ENCODE data around the gene PRKCE. TPM values are rescaled to one million over a fixed set of nuclear protein-coding genes. Genes with fewer than 3 reads are reported as not detected.

Gene PRKCE
- total and polyA plus RNA-seq, 2 of the 8 experiments (the other 6 are each of a cell fraction or from before 2014, with no cell fraction given): 0.54 to 2.1 TPM

- no peak overlapping the region for H2BK12ac ChIP-seq (ENCODE audit: low read depth, low read length)
- no peak overlapping the region for H2AFZ ChIP-seq (ENCODE audit: low read length)
- no peak overlapping the region for H3K4me3 ChIP-seq (ENCODE audit: extremely low read depth in 1 of 4, insufficient read depth in 2 of 4, low read depth in 3 of 4, low read length in 4 of 4)
- H3K4me1 ChIP-seq (replicated peaks in 1 of 4; ENCODE audit: control insufficient read depth in 3 of 4, insufficient read depth in 4 of 4, low read length in 3 of 4): no peaks in the 10 kb centered on the region
- no peaks in the 10 kb centered on the region for H3K36me3 ChIP-seq (ENCODE audit: control insufficient read depth in 2 of 4, insufficient read depth in 4 of 4, low read length in 3 of 4)
- no peak overlapping the region for H2BK20ac ChIP-seq (ENCODE audit: low read length)
- H4K20me1 ChIP-seq (replicated peaks in 1 of 2; ENCODE audit: control insufficient read depth in 1 of 2, insufficient read depth in 2 of 2, low read length in 2 of 2): no peaks in the 10 kb centered on the region
- H3K79me1 ChIP-seq (ENCODE audit: low read depth, low read length): no peaks in the 10 kb centered on the region
- no peak overlapping the region for H4K5ac ChIP-seq (ENCODE audit: insufficient read length, low read depth, low read length)
- TF ChIP-seq FOSL1 (IDR thresholded peaks at IDR 0.05; ENCODE audit: insufficient read depth, low read depth, low read length): no peak
- TF ChIP-seq YY1 (IDR thresholded peaks at IDR 0.05; ENCODE audit: low read depth, low read length): no peak
- no peak for TF ChIP-seq HDAC6 (IDR thresholded peaks at IDR 0.05; ENCODE audit: low read depth, low read length)
- TF ChIP-seq ATF3 (IDR thresholded peaks at IDR 0.05; ENCODE audit: insufficient read depth, low read depth, low read length): no peak
- no peak for TF ChIP-seq EGR1 (IDR thresholded peaks at IDR 0.05; ENCODE audit: borderline replicate concordance, low read depth, low read length)
- no peak for TF ChIP-seq TAF7 (optimal IDR thresholded peaks at IDR 0.05; ENCODE audit: borderline replicate concordance, low read depth, low read length)
- no peak for TF ChIP-seq TCF12 (IDR thresholded peaks at IDR 0.05; ENCODE audit: low read depth, low read length)
- TF ChIP-seq POU5F1 (IDR thresholded peaks at IDR 0.05; ENCODE audit: low read depth, low read length): no peak
- no peak for TF ChIP-seq E2F6 (IDR thresholded peaks at IDR 0.05)
- TF ChIP-seq BACH1 (IDR thresholded peaks at IDR 0.05; ENCODE audit: low read length): no peak
- no peak for TF ChIP-seq SP2 (IDR thresholded peaks at IDR 0.05; ENCODE audit: low read length)
- no peak for TF ChIP-seq POLR2A (IDR thresholded peaks at IDR 0.05; ENCODE audit: control extremely low read depth in 1 of 2, low read depth in 2 of 2, low read length in 2 of 2)
- no peak overlapping the region for H3K14ac ChIP-seq (ENCODE audit: insufficient read length)
- H3K27me3 ChIP-seq (replicated peaks in 1 of 4; ENCODE audit: control insufficient read depth in 3 of 4, extremely low read depth in 1 of 4, insufficient read depth in 3 of 4, low read length in 3 of 4): peaks cover 0 to 2% (median 0%) of the 10 kb centered on the region in 4 experiments; a peak in 1 of 7 replicates
- 87% methylated on average over 6 of the region's 6 CpGs; no CpG with 5 or more reads in 1 of the 2 experiments for WGBS, 2 experiments (ENCODE audit: extremely low coverage in 1 of 2, insufficient coverage in 1 of 2, insufficient read length in 1 of 2, insufficient replicate concordance in 2 of 2, low coverage in 1 of 2, low lambda C conversion rate in 2 of 2, missing lambda C conversion rate in 1 of 2)
- H3K9me3 ChIP-seq (ENCODE audit: insufficient read depth in 2 of 2, low read depth in 1 of 2, low read length in 1 of 2): no peaks in the 10 kb centered on the region
- H2BK15ac ChIP-seq (ENCODE audit: low read length): no peak overlapping the region
- no peaks in the 10 kb centered on the region for H3K23me2 ChIP-seq (ENCODE audit: low read depth, low read length)
- no peak for DNase-seq (ENCODE audit: low read depth in 1 of 2, low spot score in 2 of 2)
- H3K23ac ChIP-seq (ENCODE audit: insufficient read length): no peak overlapping the region
- H3K18ac ChIP-seq (ENCODE audit: extremely low read depth, low read length): no peak overlapping the region
- no peak overlapping the region for H2BK120ac ChIP-seq (replicated peaks; ENCODE audit: low read depth, low read length)
- H2BK5ac ChIP-seq (ENCODE audit: low read depth, low read length): no peak overlapping the region
- no peaks in the 10 kb centered on the region for H3K79me2 ChIP-seq (ENCODE audit: control insufficient read depth in 1 of 2, insufficient read depth in 2 of 2, low read length in 2 of 2)
- no peak overlapping the region for H2AK5ac ChIP-seq (ENCODE audit: low read depth, low read length)
- H3K4ac ChIP-seq (replicated peaks; ENCODE audit: insufficient read length, low read depth, low read length): no peak overlapping the region
- ChIA-PET CTCF (ENCODE audit: partially characterized antibody) (interaction anchor here (1.1 kb wide), 1 partner anchor 22 kb away, joined by 3 read pairs; no protein-coding TSS in a partner anchor), POLR2A (ENCODE audit: partially characterized antibody) (no interaction called here)
- H3K4me2 ChIP-seq (ENCODE audit: insufficient read depth in 1 of 2, low read depth in 2 of 2, low read length in 2 of 2): no peak overlapping the region
- H3K27ac ChIP-seq (ENCODE audit: low read depth, low read length): no peak overlapping the region
- H4K91ac ChIP-seq (replicated peaks; ENCODE audit: insufficient read length, low read length): no peak overlapping the region
- H3K56ac ChIP-seq (replicated peaks; ENCODE audit: insufficient read length, low read depth, low read length): no peak overlapping the region
- no peak for FAIRE-seq
- no peak overlapping the region for H4K8ac ChIP-seq (ENCODE audit: extremely low read depth, insufficient read depth, low read length)
- H3K9ac ChIP-seq (replicated peaks in 1 of 4; ENCODE audit: extremely low read depth in 1 of 4, low read depth in 3 of 4, low read length in 3 of 4): no peak overlapping the region
Observed at GRCh38 chr2:45845566-45845965, 194.1 kb downstream of the PRKCE start.
